ENCODE results near the gene B4GALT1.
"Not testable (repeated sequence)": the region's sequence is repeated elsewhere in the genome, so short reads cannot be mapped to it uniquely, and the experiment has no call there.

B4GALT1 gene

DNA sequence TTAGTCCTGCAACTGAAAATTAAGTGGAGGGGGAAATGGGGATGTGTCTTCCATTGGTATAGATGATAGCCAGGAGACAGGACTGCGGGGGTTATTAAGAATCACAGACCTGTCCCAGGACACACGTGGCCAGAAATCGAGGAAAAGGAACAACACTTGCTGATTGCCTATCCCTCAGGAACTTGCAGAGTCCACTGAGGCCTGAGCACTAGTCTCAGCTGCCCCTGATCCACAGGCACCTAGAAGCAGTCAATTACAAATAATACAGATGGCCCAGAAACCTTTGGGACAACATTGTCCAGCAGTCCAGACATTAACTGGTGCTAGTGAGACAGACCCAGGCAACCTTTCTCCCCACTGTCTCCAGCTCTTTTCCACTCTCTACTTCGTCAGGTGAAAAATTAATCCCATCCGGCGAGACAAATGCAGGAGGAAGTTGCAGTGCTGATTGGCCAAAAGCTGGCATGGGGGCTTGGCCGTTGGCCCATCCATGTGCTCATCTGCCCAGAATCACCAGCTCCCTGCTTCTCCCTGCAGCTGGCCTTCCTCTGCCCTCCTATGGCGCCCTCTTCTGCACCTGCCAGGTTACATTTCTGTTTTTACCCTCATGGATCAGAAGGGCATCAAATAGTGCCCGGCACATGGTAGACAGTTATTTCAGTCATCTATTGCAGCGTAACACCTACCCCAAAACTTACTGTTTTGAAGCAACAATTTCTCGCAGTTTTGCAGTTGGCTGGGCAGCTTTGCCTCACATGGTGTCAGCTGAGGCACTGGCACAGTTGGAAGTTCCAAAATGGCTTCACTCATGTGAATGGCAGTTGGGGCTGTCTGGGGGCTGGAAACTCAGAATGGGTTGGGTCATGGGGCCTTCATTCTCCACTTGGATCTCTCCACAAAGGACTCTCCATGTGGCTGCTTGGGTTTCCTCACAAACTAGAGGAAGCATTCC lies 3.6 kb upstream of the B4GALT1 start:
- no peaks in the 10 kb centered on the region for H4K20me1 ChIP-seq
- H3K9me3 ChIP-seq: no peaks in the 10 kb centered on the region
- no peak overlapping the region for H3K4me3 ChIP-seq
- no peaks in the 10 kb centered on the region for H3K36me3 ChIP-seq
- H3K4me1 ChIP-seq: peaks cover 24% of the 10 kb centered on the region
- H3K9ac ChIP-seq: no peak overlapping the region
- TF ChIP-seq Cebpa-rat (IDR thresholded peaks at IDR 0.05): no peak
- H3K27ac ChIP-seq: no peak overlapping the region
- H3K4me2 ChIP-seq: no peak overlapping the region
- H3K27me3 ChIP-seq: no peaks in the 10 kb centered on the region

DNA sequence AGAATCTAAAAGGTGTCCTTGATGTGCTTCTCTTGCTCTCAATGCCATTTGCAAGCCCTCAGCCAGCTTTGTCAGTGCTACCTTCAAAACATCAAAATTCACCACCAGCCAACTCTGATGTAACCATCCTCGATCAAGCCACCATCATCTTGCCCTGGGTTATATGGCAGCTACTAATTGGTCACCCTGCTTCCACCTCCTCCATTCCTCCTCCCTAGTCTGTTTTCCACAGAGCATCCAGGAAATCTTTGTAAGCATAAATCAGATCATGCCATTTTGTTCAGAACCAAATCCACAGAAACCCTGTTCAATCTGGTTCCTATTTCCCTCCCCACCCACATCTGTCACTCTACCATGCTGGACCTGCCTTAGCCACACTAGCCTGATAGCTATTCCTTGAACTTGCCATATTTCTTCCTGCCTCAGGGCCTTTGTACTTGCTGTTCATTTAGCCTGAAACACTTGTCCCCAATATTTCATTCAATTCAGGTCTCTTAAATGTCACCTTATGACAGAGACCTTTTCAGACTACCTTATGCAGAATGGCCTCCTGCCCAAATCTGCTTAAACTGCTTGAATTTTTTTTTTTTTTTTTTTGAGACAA lies 1.9 kb upstream of the B4GALT1 start:
- H3K9ac ChIP-seq: no peak overlapping the region
- no peak overlapping the region for H3K27ac ChIP-seq
- no peak overlapping the region for H3K4me2 ChIP-seq
- H3K27me3 ChIP-seq: no peaks in the 10 kb centered on the region
- peaks cover 7% of the 10 kb centered on the region; the same call in 1 of the 2 replicates for H4K20me1 ChIP-seq
- H3K36me3 ChIP-seq: no peaks in the 10 kb centered on the region
- peaks cover 35% of the 10 kb centered on the region for H3K4me1 ChIP-seq
- no peak for TF ChIP-seq Cebpa-rat (IDR thresholded peaks at IDR 0.05)
- H3K9me3 ChIP-seq: no peaks in the 10 kb centered on the region
- no peak overlapping the region for H3K4me3 ChIP-seq

DNA sequence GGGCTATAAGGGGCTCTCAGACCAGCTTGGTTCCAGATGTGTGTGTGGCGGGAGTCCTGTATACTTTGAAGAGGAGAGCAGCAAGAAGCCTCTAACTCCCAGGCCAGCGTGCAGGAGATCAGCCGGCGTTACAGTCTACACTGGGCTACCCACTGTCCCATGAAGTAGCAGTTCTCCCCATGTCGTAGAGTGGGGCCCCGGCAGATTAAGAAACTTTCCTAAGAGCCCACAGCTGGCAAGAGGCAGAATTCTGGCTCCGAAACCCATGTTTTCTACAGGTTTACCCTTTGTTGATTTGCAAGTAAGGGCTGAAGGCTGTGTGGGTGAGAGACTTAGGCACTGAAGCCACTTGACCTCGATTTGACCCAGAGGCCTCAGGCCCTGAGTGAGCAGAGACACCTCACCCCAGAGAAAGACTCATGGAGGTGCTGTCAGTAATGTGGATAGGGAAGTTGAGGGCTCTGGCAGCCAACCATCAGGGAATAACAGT lies 881 bp upstream of the B4GALT1 start:
- Histone ChIP-seq H3K4me2 (peak overlapping the region; percentile 94), H3K4me1 (peaks cover 45% of the 10 kb centered on the region), H3K4me3 (peak overlapping the region; percentile 67), H3K27ac (peak overlapping the region; percentile 91), H3K27me3 (no peaks in the 10 kb centered on the region), H4K20me1 (peaks cover 18% of the 10 kb centered on the region), H3K36me3 (no peaks in the 10 kb centered on the region), H3K9ac (peak overlapping the region; percentile 80), H3K9me3 (no peaks in the 10 kb centered on the region)
- no peak for TF ChIP-seq Cebpa-rat (IDR thresholded peaks at IDR 0.05)

DNA sequence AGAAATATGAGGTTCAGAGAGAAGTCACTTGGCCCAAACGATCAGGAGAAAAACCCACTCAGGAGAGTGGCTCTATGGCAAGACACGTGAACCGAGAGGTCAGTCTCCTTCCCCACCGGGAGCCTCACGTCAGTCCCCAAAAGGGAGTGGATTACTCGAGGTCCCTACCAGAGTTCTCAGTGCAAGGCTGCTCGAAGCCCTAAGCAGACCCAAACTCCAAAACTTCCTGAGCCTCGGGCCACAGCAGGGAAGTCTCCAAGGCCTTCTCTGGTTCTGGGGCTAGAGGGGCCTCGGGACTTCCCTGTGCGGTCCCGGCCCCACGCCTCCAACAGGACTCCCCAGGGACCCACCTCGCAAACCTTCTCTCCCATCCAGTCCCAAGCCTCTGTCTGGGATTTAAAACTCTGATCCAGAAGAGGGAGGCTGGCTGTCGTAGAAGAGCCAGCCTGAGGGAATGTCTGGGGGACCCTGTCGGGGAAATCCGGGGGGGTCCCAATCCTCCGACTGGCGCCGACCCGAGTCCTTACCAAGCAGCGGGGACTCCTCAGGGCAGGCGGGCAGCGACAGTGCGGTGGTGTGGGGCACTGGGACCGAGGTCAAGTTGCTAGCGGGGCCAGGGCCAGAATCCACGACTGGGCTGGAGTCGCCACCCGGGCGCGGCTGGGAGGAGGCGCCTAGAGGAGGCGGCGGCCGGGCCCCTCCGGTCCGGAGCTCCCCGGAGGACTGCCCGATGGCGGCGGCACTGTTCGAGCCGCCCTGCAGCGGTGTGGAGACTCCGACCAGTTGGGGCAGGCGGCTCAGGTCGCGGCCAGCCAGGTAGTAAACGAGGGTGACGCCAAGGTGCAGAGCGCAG lies 679 bp downstream of the B4GALT1 start:
- Histone ChIP-seq H3K36me3 (no peaks in the 10 kb centered on the region), H3K9me3 (no peaks in the 10 kb centered on the region), H3K27me3 (no peaks in the 10 kb centered on the region), H3K4me2 (peak overlapping the region; percentile 97), H3K4me3 (peak overlapping the region; percentile 92), H3K4me1 (peaks cover 61% of the 10 kb centered on the region), H4K20me1 (peaks cover 33% of the 10 kb centered on the region), H3K27ac (peak overlapping the region; percentile 92), H3K9ac (peak overlapping the region; percentile 94)
- TF ChIP-seq Cebpa-rat (IDR thresholded peaks at IDR 0.05): no peak

DNA sequence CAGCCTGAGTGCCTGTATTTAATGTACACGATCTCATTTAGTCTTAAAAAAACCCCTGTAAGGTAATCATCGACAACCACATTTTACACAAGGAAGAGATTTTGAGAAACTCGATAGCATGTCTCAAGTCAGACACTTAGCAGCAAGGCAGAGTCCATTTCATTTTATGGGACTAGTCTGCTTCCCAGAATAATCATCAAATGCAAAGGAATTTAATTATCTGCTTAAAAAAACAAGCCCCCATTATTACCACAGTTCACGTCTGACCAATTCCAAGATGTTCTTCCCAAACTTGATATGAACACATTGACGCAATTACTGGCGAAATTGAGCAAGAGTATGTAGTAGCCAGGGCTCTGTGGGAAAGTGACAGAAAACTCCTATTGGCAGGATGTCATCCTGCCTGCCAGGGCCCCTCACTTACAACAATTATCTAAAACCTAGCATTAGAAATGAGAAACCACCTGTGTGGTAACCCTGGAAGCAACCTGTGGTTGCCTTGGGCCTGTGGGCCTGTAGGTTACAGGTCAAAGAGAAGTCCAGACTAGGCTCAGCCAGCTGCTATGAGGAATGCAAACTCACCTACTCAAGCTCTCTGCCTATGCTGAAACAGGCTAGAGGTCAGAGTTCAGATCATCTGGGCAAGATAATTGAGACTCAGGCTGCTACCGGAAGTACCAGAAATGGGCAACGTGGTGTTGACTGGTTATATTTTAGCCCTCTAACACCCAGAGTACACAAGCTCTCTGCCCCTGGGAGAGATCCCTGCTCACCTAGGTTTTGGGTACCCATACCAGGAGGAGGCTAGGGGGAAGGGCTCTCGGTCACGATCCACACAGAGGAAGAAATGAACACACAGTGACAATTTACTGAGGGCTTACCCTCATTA lies 1.6 kb downstream of the B4GALT1 start:
- Histone ChIP-seq H3K9ac (peak overlapping the region; percentile 94), H3K27ac (peak overlapping the region; percentile 92), H3K9me3 (no peaks in the 10 kb centered on the region), H3K4me1 (peaks cover 70% of the 10 kb centered on the region), H3K4me3 (peak overlapping the region; percentile 92), H3K36me3 (no peaks in the 10 kb centered on the region), H3K4me2 (peak overlapping the region; percentile 97), H3K27me3 (no peaks in the 10 kb centered on the region), H4K20me1 (peaks cover 39% of the 10 kb centered on the region)
- TF ChIP-seq Cebpa-rat (IDR thresholded peaks at IDR 0.05): no peak

DNA sequence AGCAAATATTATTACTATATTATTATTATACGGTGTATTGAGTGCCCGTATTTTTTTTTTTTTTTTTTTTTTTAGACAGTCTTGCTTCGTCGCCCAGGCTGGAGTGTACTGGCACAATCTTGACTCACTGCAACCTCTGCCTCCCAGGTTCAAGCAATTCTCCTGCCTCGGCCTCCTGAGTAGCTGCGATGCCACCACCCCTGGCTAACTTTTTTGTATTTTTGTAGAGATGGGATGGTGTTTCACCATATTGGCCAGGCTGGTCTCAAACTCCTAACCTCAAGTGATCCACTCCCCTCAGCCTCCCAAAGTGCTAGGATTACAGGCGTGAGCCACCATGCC lies 2.2 kb downstream of the B4GALT1 start:
- H3K36me3 ChIP-seq, H3K9me3 ChIP-seq, H3K27me3 ChIP-seq: not testable (repeated sequence)
- peaks cover 45% of the 10 kb centered on the region for H4K20me1 ChIP-seq
- peak overlapping the region; percentile 97 for H3K4me2 ChIP-seq
- peak overlapping the region; percentile 92 for H3K4me3 ChIP-seq
- H3K4me1 ChIP-seq: peaks cover 76% of the 10 kb centered on the region
- H3K27ac ChIP-seq: peak overlapping the region; percentile 92
- H3K9ac ChIP-seq: peak overlapping the region; percentile 94

DNA sequence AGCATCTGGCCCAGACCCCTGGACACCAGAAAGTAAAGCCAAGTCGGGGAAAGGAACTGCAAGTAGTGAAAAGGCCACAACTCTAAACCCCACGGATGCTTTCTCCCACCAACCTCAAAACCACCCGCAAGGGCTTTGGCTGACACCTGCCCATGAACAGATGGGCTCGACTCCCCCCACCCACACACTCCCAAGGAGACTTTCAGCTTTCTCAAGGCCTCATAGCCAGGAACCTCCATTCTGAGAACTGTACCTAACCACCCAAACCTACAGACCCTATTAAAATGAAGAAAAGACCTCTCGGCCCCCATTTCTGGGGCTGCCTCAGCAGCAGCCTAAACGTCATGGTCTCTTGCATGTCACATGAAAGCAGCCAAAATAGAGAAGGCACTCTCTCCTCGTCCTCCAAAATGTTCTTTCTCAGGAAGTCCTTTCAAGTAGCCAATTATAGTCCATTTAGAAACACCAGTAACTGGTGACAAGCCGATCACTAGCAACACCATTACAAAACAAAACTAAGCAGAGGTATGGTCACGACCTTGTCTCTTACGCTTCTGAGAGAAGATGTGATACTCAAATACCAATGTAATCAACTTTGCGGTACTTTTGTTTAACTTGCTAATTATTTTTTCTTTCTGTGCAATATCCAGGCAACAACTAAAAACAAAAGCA lies 2.9 kb downstream of the B4GALT1 start:
- H3K27me3 ChIP-seq: no peaks in the 10 kb centered on the region
- H3K27ac ChIP-seq: peak overlapping the region; percentile 92
- peak overlapping the region; percentile 94 for H3K9ac ChIP-seq
- H3K9me3 ChIP-seq: no peaks in the 10 kb centered on the region
- H3K36me3 ChIP-seq: no peaks in the 10 kb centered on the region
- no peak for TF ChIP-seq Cebpa-rat (IDR thresholded peaks at IDR 0.05)
- peaks cover 83% of the 10 kb centered on the region for H3K4me1 ChIP-seq
- H4K20me1 ChIP-seq: peaks cover 49% of the 10 kb centered on the region
- H3K4me3 ChIP-seq: peak overlapping the region; percentile 92
- H3K4me2 ChIP-seq: peak overlapping the region; percentile 97

DNA sequence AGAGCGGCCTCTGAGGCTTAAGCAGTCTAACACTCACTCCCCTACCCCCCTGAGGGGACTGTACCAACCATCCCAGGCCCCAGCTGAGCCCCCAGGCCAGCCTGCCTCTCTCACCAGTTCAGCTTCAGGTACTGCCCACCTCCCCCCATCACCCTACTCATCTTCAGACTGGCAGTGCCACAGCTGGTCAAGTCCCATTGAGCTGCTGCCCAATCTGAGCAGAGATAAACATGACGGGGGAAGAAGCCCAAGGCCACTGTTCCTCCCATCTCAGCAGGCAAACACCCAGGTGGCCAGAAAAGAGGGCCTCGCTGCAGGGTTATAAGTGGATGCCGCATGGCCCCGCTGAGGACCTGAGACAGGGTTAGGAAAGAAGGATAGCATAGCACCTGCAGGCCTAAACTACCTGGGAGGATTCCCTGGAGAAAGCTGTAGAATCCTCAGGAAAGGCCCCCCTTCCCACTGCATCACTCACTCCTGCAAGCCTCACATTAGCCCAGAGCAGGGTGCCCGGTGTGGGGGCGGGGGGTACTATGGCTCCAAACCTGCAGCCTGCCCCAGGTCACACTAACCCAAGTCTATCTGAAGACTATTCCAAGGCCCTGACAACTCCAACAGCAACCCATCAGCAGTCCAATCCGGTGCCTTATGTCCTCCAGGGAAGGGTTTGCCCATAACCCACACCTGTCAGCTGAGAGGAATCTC lies 3.6 kb downstream of the B4GALT1 start:
- peaks cover 56% of the 10 kb centered on the region for H4K20me1 ChIP-seq

More for the DNA sequence above, 3.6 kb downstream of the B4GALT1 start:
- Histone ChIP-seq H3K9ac (peak overlapping the region; percentile 94), H3K27me3 (no peaks in the 10 kb centered on the region), H3K27ac (peak overlapping the region; percentile 92; the same call in 1 of the 2 replicates), H3K4me2 (peak overlapping the region; percentile 97), H3K36me3 (no peaks in the 10 kb centered on the region), H3K9me3 (no peaks in the 10 kb centered on the region), H3K4me3 (peak overlapping the region; percentile 92), H3K4me1 (peaks cover 88% of the 10 kb centered on the region)
- TF ChIP-seq Cebpa-rat (IDR thresholded peaks at IDR 0.05): no peak
